Measurements from ENCODE around the gene SUGCT. TPM values are rescaled to one million over a fixed set of nuclear protein-coding genes. Genes with fewer than 3 reads are reported as not detected.

The SUGCT gene
- total RNA-seq, 1 experiment from 2014 or later, result 4.6 TPM

- TF ChIP-seq PRDM15 (CRISPR knock-in tag; IDR thresholded peaks at IDR 0.05) (no peak), CBFB (CRISPR knock-in tag; IDR thresholded peaks at IDR 0.05; ENCODE audit: low read depth) (no peak), PRRX2 (CRISPR knock-in tag; IDR thresholded peaks at IDR 0.05) (no peak), ZNF671 (CRISPR knock-in tag; IDR thresholded peaks at IDR 0.05) (no peak), RORB (CRISPR knock-in tag; IDR thresholded peaks at IDR 0.05) (no peak), SMAD4 (CRISPR knock-in tag; IDR thresholded peaks at IDR 0.05) (no peak), TEAD4 (CRISPR knock-in tag; IDR thresholded peaks at IDR 0.05) (no peak), PREB (CRISPR knock-in tag; IDR thresholded peaks at IDR 0.05; ENCODE audit: borderline replicate concordance) (no peak), FOXK1 (CRISPR knock-in tag; IDR thresholded peaks at IDR 0.05) (no peak)
Measured at GRCh38 chr7:40311307-40311706, 176.5 kb downstream of the SUGCT start (continued).

GRCh38 chr7:40315277-40315676 is 180.5 kb downstream of the SUGCT start:
- no peak for ATAC-seq
- ChIA-PET CTCF (no interaction called here), POLR2A (no interaction called here)
- no peaks in the 10 kb centered on the region for H3K27me3 Mint-ChIP-seq (ENCODE audit: low read depth)
- H3K4me1 Mint-ChIP-seq, result peaks cover 14% of the 10 kb centered on the region
- no peak overlapping the region for H3K27ac Mint-ChIP-seq
- no peaks in the 10 kb centered on the region for H3K9me3 Mint-ChIP-seq
- H3K36me3 Mint-ChIP-seq, result no peaks in the 10 kb centered on the region
- no peak overlapping the region for H3K4me3 Mint-ChIP-seq
- no peak for DNase-seq (ENCODE audit: low spot score)
- no peak for TF ChIP-seq FOXJ3 (CRISPR knock-in tag; IDR thresholded peaks at IDR 0.05; ENCODE audit: borderline replicate concordance)
- no peak for TF ChIP-seq NR3C1 (CRISPR knock-in tag; conservative IDR thresholded peaks at IDR 0.05; ENCODE audit: low read depth)
- no peak for TF ChIP-seq ZNF425 (CRISPR knock-in tag; conservative IDR thresholded peaks at IDR 0.05)
- no peak for TF ChIP-seq AR (CRISPR knock-in tag; IDR thresholded peaks at IDR 0.05)
- no peak for TF ChIP-seq ZNF263 (CRISPR knock-in tag; IDR thresholded peaks at IDR 0.05; ENCODE audit: low read depth)
- TF ChIP-seq ZNF671 (CRISPR knock-in tag; IDR thresholded peaks at IDR 0.05), result no peak
- TF ChIP-seq CBFB (CRISPR knock-in tag; IDR thresholded peaks at IDR 0.05; ENCODE audit: low read depth), result no peak
- no peak for TF ChIP-seq PREB (CRISPR knock-in tag; IDR thresholded peaks at IDR 0.05; ENCODE audit: borderline replicate concordance)
- TF ChIP-seq TCF7 (CRISPR knock-in tag; IDR thresholded peaks at IDR 0.05; ENCODE audit: low read depth), result no peak
- TF ChIP-seq ZBTB21 (CRISPR knock-in tag; IDR thresholded peaks at IDR 0.05; ENCODE audit: borderline replicate concordance), result no peak
- TF ChIP-seq MYBL2 (CRISPR knock-in tag; IDR thresholded peaks at IDR 0.05), result no peak
- TF ChIP-seq IRF1 (CRISPR knock-in tag; IDR thresholded peaks at IDR 0.05), result no peak
- no peak for TF ChIP-seq CREM (CRISPR knock-in tag; IDR thresholded peaks at IDR 0.05)
- TF ChIP-seq ZNF512 (CRISPR knock-in tag; IDR thresholded peaks at IDR 0.05; ENCODE audit: borderline replicate concordance), result no peak
- TF ChIP-seq GTF2I (CRISPR knock-in tag; conservative IDR thresholded peaks at IDR 0.05), result no peak
- no peak for TF ChIP-seq ZNF317 (CRISPR knock-in tag; IDR thresholded peaks at IDR 0.05; ENCODE audit: borderline replicate concordance, low read depth)
- TF ChIP-seq SP1 (CRISPR knock-in tag; conservative IDR thresholded peaks at IDR 0.05), result no peak
- TF ChIP-seq RORB (CRISPR knock-in tag; IDR thresholded peaks at IDR 0.05), result no peak
- no peak for TF ChIP-seq ZNF121 (CRISPR knock-in tag; IDR thresholded peaks at IDR 0.05)
